CD4-positive, CD25-positive, alpha-beta regulatory T cell (primary cell): ENCODE measurements around the gene TMEM217. TPM values are rescaled to one million over a fixed set of nuclear protein-coding genes. Genes with fewer than 3 reads are reported as not detected.

Experiments used
- ATAC-seq, 2 donors: fragments of 150-1000 bp; cut with Tn5 transposase; one replicate each; pipeline ENCODE4 v1.10.0; 2021; ENCODE audit warnings: low read depth in 2 of 2, moderate number of reproducible peaks in 2 of 2, moderate library complexity in 1 of 2
- DNase-seq, 3 donors: peaks; one replicate each; pipeline versions ENCODE4 v3.0.0 to v3.0.0-alpha.2; 2012 to 2022; ENCODE audit warnings: mixed read lengths in 1 of 3
- H3K27ac ChIP-seq: one replicate; pipeline ENCODE4 v1.7.0; 2013; ENCODE audit warnings: mild to moderate bottlenecking, low read length; ENCODE audit not compliant: insufficient read depth, poor library complexity, severe bottlenecking
- H3K27me3 ChIP-seq: one replicate; pipeline ENCODE4 v1.7.0; 2013; ENCODE audit warnings: low read length; ENCODE audit not compliant: control insufficient read depth, insufficient read depth
- H3K36me3 ChIP-seq: one replicate; pipeline ENCODE4 v1.7.0; 2013; ENCODE audit warnings: mild to moderate bottlenecking, low read length, moderate library complexity; ENCODE audit not compliant: control insufficient read depth, insufficient read depth
- H3K4me1 ChIP-seq: 2 replicates; pipeline ENCODE4 v1.7.0; 2013; ENCODE audit warnings: mild to moderate bottlenecking, low read length; ENCODE audit not compliant: insufficient read depth, control insufficient read depth, poor library complexity, severe bottlenecking
- H3K4me3 ChIP-seq: one replicate; pipeline ENCODE4 v1.7.0; 2013; ENCODE audit warnings: low read depth, mild to moderate bottlenecking, low read length, moderate library complexity
- H3K9me3 ChIP-seq, 2 experiments: 1 replicate in 1 of 2; 2 replicates in 1 of 2; pipeline ENCODE4 v1.7.0; 2013; ENCODE audit warnings: low read length in 2 of 2, mild to moderate bottlenecking in 1 of 2, moderate library complexity in 1 of 2; ENCODE audit not compliant: control insufficient read depth in 2 of 2
- H3K27ac Mint-ChIP-seq, 3 donors: one replicate each; pipeline ENCODE4 v1.8.0; 2020 to 2022; ENCODE audit warnings: mild to moderate bottlenecking in 3 of 3, mixed read lengths in 3 of 3, moderate library complexity in 2 of 3
- H3K27me3 Mint-ChIP-seq: one replicate; pipeline ENCODE4 v1.8.0; 2022; ENCODE audit warnings: mild to moderate bottlenecking, mixed read lengths
- H3K36me3 Mint-ChIP-seq: one replicate; pipeline ENCODE4 v1.8.0; 2020; ENCODE audit warnings: mixed read lengths
- H3K4me1 Mint-ChIP-seq, 4 donors: one replicate each; pipeline ENCODE4 v1.8.0; 2020 to 2022; ENCODE audit warnings: mixed read lengths in 4 of 4, mild to moderate bottlenecking in 1 of 4
- H3K4me3 Mint-ChIP-seq, 4 donors: one replicate each; pipeline ENCODE4 v1.8.0; 2020 to 2022; ENCODE audit warnings: mild to moderate bottlenecking in 4 of 4, mixed read lengths in 4 of 4, moderate library complexity in 3 of 4
- H3K9me3 Mint-ChIP-seq, 7 donors: one replicate each; pipeline ENCODE4 v1.8.0; 2020 to 2022; ENCODE audit warnings: mixed read lengths in 7 of 7, mild to moderate bottlenecking in 3 of 7, moderate library complexity in 2 of 7
- polyA plus RNA-seq, 4 donors: library from polyadenylated mRNA; unstranded; fragments of 300-500 nt; fragmentation: Illumina TruSeq; gene quantifications; one replicate each; pipeline ENCODE4 v1.2.3, GENCODE V29; 2021
- total RNA-seq: library from RNA; stranded (reverse); gene quantifications from one replicate; pipeline ENCODE4 v1.2.3, GENCODE V29; 2022

TMEM217 gene
- total and polyA plus RNA-seq, 5 donors from 2014 or later, result 0.38 to 1.4 (median 0.79) TPM

DNA sequence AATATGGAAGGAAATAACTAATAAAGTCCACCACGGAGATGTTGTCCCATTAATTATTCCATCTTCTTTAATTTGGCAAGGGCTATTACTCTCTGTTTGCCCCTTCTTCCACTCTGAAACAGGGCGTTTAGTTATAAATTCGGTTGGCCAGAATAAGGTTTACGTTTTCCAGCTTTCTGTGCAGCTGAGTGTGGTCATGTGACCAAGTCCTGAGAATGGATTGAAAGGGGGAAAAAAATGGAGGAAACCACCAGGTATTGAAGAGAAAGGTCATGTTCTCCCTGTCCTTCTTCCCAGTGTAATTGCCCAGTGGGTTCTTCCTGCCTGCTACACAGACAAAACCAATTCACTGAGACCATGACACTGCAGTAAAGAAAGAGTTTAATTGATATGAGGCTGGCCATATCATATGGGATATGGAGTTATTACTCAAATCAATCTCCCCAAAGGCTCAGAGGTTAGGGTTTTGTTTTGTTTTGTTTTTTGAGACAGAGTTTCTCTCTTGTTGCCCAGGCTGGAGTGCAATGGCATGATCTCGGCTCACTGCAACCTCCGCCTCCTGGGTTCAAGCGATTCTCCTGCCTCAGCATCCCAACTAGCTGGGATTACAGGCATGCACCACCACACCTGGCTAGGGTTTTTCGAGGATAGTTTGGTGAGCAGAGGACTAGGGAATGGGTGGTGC, 14.7 kb downstream of the TMEM217 start:
- H3K27ac ChIP-seq, result no peak overlapping the region
- no peak for ATAC-seq

GRCh38 chr6:37242429-37243052, 15.4 kb downstream of the TMEM217 start:
- Histone ChIP-seq H3K4me1 (peaks cover 5% of the 10 kb centered on the region), H3K27ac (no peak overlapping the region), H3K36me3 (no peaks in the 10 kb centered on the region), H3K4me3 (no peak overlapping the region), H3K27me3 (no peaks in the 10 kb centered on the region), H3K9me3 (no peaks in the 10 kb centered on the region)
- Mint-ChIP-seq H3K4me3 (no peak overlapping the region), H3K27me3 (no peaks in the 10 kb centered on the region), H3K27ac (no peak overlapping the region), H3K36me3 (no peaks in the 10 kb centered on the region), H3K4me1 (peaks cover 4 to 11% (median 9%) of the 10 kb centered on the region in 4 donors), H3K9me3 (no peaks in the 10 kb centered on the region)
- ATAC-seq, result no peak
- DNase-seq, result no peak

More for the DNA sequence above, 14.7 kb downstream of the TMEM217 start:
- DNase-seq, result no peak
- H3K9me3 Mint-ChIP-seq, result no peaks in the 10 kb centered on the region
- H3K36me3 Mint-ChIP-seq, result no peaks in the 10 kb centered on the region
- Histone ChIP-seq H3K9me3 (no peaks in the 10 kb centered on the region), H3K36me3 (no peaks in the 10 kb centered on the region), H3K4me3 (no peak overlapping the region), H3K27me3 (no peaks in the 10 kb centered on the region), H3K4me1 (peaks cover 5% of the 10 kb centered on the region)
- peaks cover 3 to 11% (median 9%) of the 10 kb centered on the region in 4 donors for H3K4me1 Mint-ChIP-seq
- no peak overlapping the region for H3K4me3 Mint-ChIP-seq
- H3K27ac Mint-ChIP-seq, result no peak overlapping the region
- H3K27me3 Mint-ChIP-seq, result peaks cover 2% of the 10 kb centered on the region

GRCh38 chr6:37241775-37242428, 16.0 kb downstream of the TMEM217 start:
- Mint-ChIP-seq H3K27ac (no peak overlapping the region), H3K27me3 (no peaks in the 10 kb centered on the region), H3K4me1 (peaks cover 4 to 11% (median 9%) of the 10 kb centered on the region in 4 donors), H3K36me3 (no peaks in the 10 kb centered on the region), H3K9me3 (no peaks in the 10 kb centered on the region), H3K4me3 (no peak overlapping the region)
- Histone ChIP-seq H3K27ac (no peak overlapping the region), H3K27me3 (no peaks in the 10 kb centered on the region), H3K36me3 (no peaks in the 10 kb centered on the region), H3K4me3 (no peak overlapping the region), H3K4me1 (peaks cover 5% of the 10 kb centered on the region), H3K9me3 (no peaks in the 10 kb centered on the region)
- ATAC-seq, result no peak
- no peak for DNase-seq

GRCh38 chr6:37241131-37241530, 16.8 kb downstream of the TMEM217 start:
- Histone ChIP-seq H3K9me3 (no peaks in the 10 kb centered on the region), H3K4me1 (peaks cover 5% of the 10 kb centered on the region), H3K27me3 (no peaks in the 10 kb centered on the region), H3K4me3 (no peak overlapping the region), H3K27ac (no peak overlapping the region), H3K36me3 (no peaks in the 10 kb centered on the region)
- Mint-ChIP-seq H3K4me1 (peaks cover 4 to 11% (median 9%) of the 10 kb centered on the region in 4 donors), H3K27me3 (no peaks in the 10 kb centered on the region), H3K27ac (no peak overlapping the region), H3K9me3 (no peaks in the 10 kb centered on the region), H3K36me3 (no peaks in the 10 kb centered on the region), H3K4me3 (no peak overlapping the region)
- DNase-seq (no peak), ATAC-seq (no peak)

DNA sequence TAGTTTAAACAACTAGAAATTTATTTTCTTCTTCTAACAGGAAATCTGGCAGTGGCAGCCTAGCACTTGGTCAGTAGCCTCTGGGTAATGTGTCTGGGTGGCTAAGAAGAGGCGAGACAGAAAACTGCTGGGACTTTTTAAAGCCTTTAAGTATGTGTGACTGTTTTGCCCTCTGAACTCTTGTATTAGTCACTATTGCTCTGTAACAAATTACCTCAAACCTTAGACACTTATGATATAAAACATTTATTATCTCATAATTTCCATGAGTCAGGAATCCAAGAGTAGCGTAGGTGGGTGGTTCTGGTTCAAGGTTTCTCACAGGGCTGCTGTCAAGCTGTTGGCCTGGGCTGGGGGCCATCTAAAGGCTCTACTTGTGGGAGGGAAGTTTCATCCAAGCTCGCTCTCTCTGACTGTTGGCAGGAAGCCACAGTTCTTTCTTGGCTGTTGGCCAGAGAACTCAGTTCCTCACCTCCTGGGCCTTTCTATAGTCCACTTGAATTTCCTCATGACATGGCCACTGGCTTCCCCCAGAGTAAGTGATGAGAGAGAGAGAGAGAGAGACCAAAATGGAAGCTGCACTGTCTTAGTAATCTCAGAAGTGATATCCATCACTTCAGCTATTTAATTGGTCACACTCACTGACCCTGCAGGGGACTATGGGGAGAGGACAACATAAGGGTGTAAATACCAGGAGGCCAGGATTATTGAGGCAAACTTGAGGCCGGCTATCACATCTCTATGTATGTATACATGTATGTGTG, 17.8 kb downstream of the TMEM217 start:
- Mint-ChIP-seq H3K27me3 (no peaks in the 10 kb centered on the region), H3K27ac (peak overlapping the region; percentile 33 to 78 (median 43)), H3K4me1 (peaks cover 4 to 11% (median 9%) of the 10 kb centered on the region in 4 donors), H3K9me3 (no peaks in the 10 kb centered on the region), H3K4me3 (no peak overlapping the region), H3K36me3 (no peaks in the 10 kb centered on the region)
- no peak overlapping the region for H3K27ac ChIP-seq
- no peaks in the 10 kb centered on the region for H3K27me3 ChIP-seq
- DNase-seq (peak in 2 of 3 donors; percentile 40 to 60), ATAC-seq (peak; percentile 63 to 80)
- H3K36me3 ChIP-seq, result no peaks in the 10 kb centered on the region
- no peak overlapping the region for H3K4me3 ChIP-seq
- peaks cover 5% of the 10 kb centered on the region for H3K4me1 ChIP-seq
- H3K9me3 ChIP-seq, result no peaks in the 10 kb centered on the region

- Mint-ChIP-seq H3K36me3 (no peaks in the 10 kb centered on the region), H3K9me3 (no peaks in the 10 kb centered on the region), H3K4me1 (peaks cover 4 to 11% (median 9%) of the 10 kb centered on the region in 4 donors), H3K27ac (peak overlapping the region in 2 of 3 donors; percentile 33 to 43), H3K27me3 (peaks cover 1% of the 10 kb centered on the region), H3K4me3 (no peak overlapping the region)
- Histone ChIP-seq H3K4me3 (no peak overlapping the region), H3K4me1 (peaks cover 5% of the 10 kb centered on the region), H3K9me3 (no peaks in the 10 kb centered on the region), H3K27ac (no peak overlapping the region), H3K27me3 (no peaks in the 10 kb centered on the region), H3K36me3 (no peaks in the 10 kb centered on the region)
- ATAC-seq (no peak), DNase-seq (no peak)
Observed at GRCh38 chr6:37239526-37239925, 18.4 kb downstream of the TMEM217 start.

DNA sequence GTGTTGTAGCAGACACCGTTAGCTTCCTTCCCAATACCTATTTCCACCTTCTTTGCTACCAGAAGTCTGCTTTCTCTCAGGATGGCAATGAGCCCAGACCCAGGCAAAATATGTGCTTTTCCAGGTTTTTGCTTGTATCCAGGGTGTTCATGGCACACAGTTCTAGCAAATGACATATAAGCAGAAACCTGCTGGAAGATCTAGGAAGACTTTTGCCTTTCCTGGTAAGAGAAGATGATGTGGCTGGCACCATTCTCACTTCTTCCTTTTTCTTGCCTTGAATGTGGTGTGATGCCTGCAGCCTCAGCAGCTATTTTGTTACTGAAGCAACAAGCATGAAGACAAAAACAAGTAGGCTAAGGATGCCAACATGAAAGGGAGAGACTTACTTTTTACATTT, 19.6 kb downstream of the TMEM217 start:
- DNase-seq, result no peak
- no peaks in the 10 kb centered on the region for H3K36me3 ChIP-seq
- no peak overlapping the region for H3K4me3 ChIP-seq
- H3K9me3 ChIP-seq, result no peaks in the 10 kb centered on the region
- no peaks in the 10 kb centered on the region for H3K9me3 Mint-ChIP-seq
- H3K4me3 Mint-ChIP-seq, result no peak overlapping the region
- H3K27me3 Mint-ChIP-seq, result peaks cover 6% of the 10 kb centered on the region
- H3K27ac ChIP-seq, result no peak overlapping the region
- peaks cover 5% of the 10 kb centered on the region for H3K4me1 ChIP-seq
- peaks cover 4 to 11% (median 9%) of the 10 kb centered on the region in 4 donors for H3K4me1 Mint-ChIP-seq
- H3K27me3 ChIP-seq, result no peaks in the 10 kb centered on the region
- no peak for ATAC-seq
- H3K36me3 Mint-ChIP-seq, result no peaks in the 10 kb centered on the region
- no peak overlapping the region for H3K27ac Mint-ChIP-seq
